Pancreas (tissue), 10 donors: ENCODE results near the gene NR6A1. TPM values are rescaled to one million over a fixed set of nuclear protein-coding genes. Genes with fewer than 3 reads are reported as not detected.

Source experiments
- ATAC-seq, 4 donors: fragments of 200-7000 bp; cut with Tn5 transposase; one replicate each; pipeline versions ENCODE4 v1.8.0 to v1.9.1; 2020; ENCODE audit warnings: mild to moderate bottlenecking in 4 of 4, moderate library complexity in 4 of 4
- DNase-seq, 6 donors: peaks; one replicate each; pipeline ENCODE4 v3.0.0-alpha.2; 2020
- FAIRE-seq: peaks from 2 replicates; lab custom pipeline; 2012; peaks lifted over from hg19 to GRCh38; lab: Jason Lieb, UNC
- H3K27ac ChIP-seq, 4 donors: fragments of 200-600 bp; sonication (generic); 1 replicate in 3 of 4; 2 replicates in 1 of 4; pipeline versions ENCODE4 v1.5.0 to v1.8.0; 2020
- H3K27me3 ChIP-seq, 4 donors: fragments of 200-600 bp; one replicate each; pipeline ENCODE4 v1.8.0; 2021
- H3K36me3 ChIP-seq, 3 donors: fragments of 200-600 bp; sonication (generic) in 1 of 3; one replicate each; pipeline versions ENCODE4 v1.5.0 to v1.8.0; 2020 to 2021
- H3K4me1 ChIP-seq, 3 donors: fragments of 200-600 bp; one replicate each; pipeline ENCODE4 v1.8.0; 2021
- H3K4me3 ChIP-seq, 4 donors: fragments of 200-600 bp; sonication (generic) in 2 of 4; one replicate each; pipeline versions ENCODE4 v1.5.0 to v1.8.0; 2020 to 2021
- H3K9me3 ChIP-seq, 4 donors: fragments of 200-600 bp; one replicate each; pipeline ENCODE4 v1.8.0; 2021
- CTCF ChIP-seq, 4 donors: fragments of 200-600 bp; sonication (generic) in 3 of 4; IDR thresholded peaks; one replicate each; pipeline versions ENCODE4 v1.5.0 to v1.8.0; 2021; ENCODE audit warnings: antibody characterized with exemption in 4 of 4
- WGBS, 2 donors: extraction: QIAGEN DNeasy Blood & Tissue Kit; methylation state at CpG; one replicate each; pipeline ENCODE4 v1.1.7; 2013; 5-methylcytosine and 5-hydroxymethylcytosine counted together
- intact Hi-C, 3 donors: fragments of 100-400 bp; cut with DNase I; formaldehyde crosslinking; loops; one replicate each; pipeline versions ENCODE4 v1.11.1 to v1.14.2; 2022
- polyA plus RNA-seq, 2 donors: library from polyadenylated mRNA; stranded (reverse); fragments of 200-250 nt; gene quantifications; one replicate each; pipeline ENCODE4 v1.2.3, GENCODE V29; 2013
- total RNA-seq, 6 donors: library from RNA; stranded (reverse); fragmentation: NEBNext Ultra II Directional in 4 of 6; extraction: Animal tissue kit (Norgen Biotek cat#: 25700) in 4 of 6; gene quantifications; one replicate each; pipeline versions ENCODE4 v1.2.1 to v1.2.4, GENCODE V29; 2021 to 2023
- donor health status: healthy with polysubstance abuse.
- donor health status: DM: no; HTN: no; CAD: no; lungs with moderate emphysema.
- donor health status: DM: no; HTN: no; CAD: no.
- donor health status: control.
- donor health status: control.
- donor health status: Bipolar disorder and iron deficiency.
- donor health status: DM: yes; HTN: yes; CAD: no.
- donor health status: DM: no; HTN: no; CAD: no.
- donor health status: DM: no; HTN: no; CAD: no.
- donor health status: DM: yes; HTN: yes; CAD: no.

Gene NR6A1
- total and polyA plus RNA-seq, 8 donors: 2.1 to 3.9 (median 2.6) TPM

GRCh38 chr9:124487260-124488182 is 283.6 kb downstream of the NR6A1 start:
- DNase-seq: peak in 1 of 6 donors; percentile 50
- FAIRE-seq: no peak
- TF ChIP-seq CTCF (IDR thresholded peaks at IDR 0.05): no peak
- Histone ChIP-seq H3K9me3 (no peaks in the 10 kb centered on the region), H3K27ac (no peak overlapping the region), H3K4me3 (no peak overlapping the region), H3K27me3 (peaks cover 0 to 2% (median 0%) of the 10 kb centered on the region in 4 donors), H3K36me3 (no peaks in the 10 kb centered on the region), H3K4me1 (no peaks in the 10 kb centered on the region)
- ATAC-seq: no peak
- intact Hi-C loops: no loop called here
- 30 to 33% methylated on average over 39 to 40 of the region's 40 CpGs for WGBS, 2 donors

DNA sequence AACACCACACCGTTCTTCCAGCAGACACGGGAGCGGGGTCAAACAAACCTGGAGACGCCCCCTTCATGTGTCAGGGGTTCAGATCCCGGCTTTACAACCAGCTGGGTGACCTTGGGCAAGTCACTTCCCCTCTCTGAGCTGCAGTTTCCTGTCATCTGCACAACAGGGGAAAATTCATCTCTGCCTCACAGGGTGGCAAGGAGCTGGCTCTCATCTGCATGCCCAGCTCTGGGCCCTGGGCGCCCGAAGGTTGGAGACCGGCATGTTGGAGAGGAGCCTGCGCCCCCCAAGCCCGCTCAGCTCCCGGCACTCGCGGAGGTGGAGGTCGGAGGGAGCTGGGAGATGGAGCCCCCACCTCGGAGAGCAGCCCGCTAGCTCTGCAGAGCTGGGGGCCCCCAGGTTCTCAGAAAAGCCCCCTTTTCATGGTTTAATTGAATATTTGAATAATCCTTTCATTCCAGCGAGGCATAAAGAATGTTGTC is 284.3 kb downstream of the NR6A1 start:
- DNase-seq (peak in 1 of 6 donors; percentile 26), ATAC-seq (no peak), FAIRE-seq (no peak)
- TF ChIP-seq CTCF (IDR thresholded peaks at IDR 0.05): no peak
- no peak overlapping the region for H3K27ac ChIP-seq
- H3K4me3 ChIP-seq: no peak overlapping the region
- H3K27me3 ChIP-seq: peaks cover 0 to 2% (median 0%) of the 10 kb centered on the region in 4 donors
- H3K36me3 ChIP-seq: no peaks in the 10 kb centered on the region
- H3K9me3 ChIP-seq: no peaks in the 10 kb centered on the region
- 26 to 39% methylated on average over 17 of the region's 17 CpGs for WGBS, 2 donors
- H3K4me1 ChIP-seq: no peaks in the 10 kb centered on the region
- intact Hi-C loops: no loop called here

DNA sequence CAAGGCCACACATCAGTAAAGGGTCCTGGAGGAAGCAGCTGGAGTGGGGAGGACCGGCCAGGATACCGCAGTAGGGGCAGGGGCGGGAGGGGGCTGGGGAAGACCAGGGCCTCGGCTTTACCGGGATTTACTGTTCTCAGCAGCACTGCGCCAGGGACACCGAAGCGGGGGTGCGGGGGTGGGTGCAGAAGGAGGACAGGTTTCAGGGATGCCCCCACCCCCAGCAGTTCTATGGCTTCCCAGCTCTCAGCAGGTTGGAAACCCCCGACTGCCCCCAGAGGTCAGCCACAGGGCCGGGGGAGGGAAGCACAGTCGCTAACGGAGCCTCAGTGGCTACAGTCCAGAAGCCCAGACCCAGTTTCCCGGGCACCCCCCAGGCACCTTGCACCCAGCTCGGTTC is 285.2 kb downstream of the NR6A1 start:
- H3K4me1 ChIP-seq: no peaks in the 10 kb centered on the region
- H3K27ac ChIP-seq: no peak overlapping the region
- intact Hi-C loops: no loop called here
- H3K27me3 ChIP-seq: peaks cover 0 to 2% (median 0%) of the 10 kb centered on the region in 4 donors
- WGBS, 2 donors: 38 to 47% methylated on average over 15 of the region's 15 CpGs
- TF ChIP-seq CTCF (IDR thresholded peaks at IDR 0.05): no peak
- no peak overlapping the region for H3K4me3 ChIP-seq
- DNase-seq: peak in 1 of 6 donors; percentile 55
- no peaks in the 10 kb centered on the region for H3K36me3 ChIP-seq
- ATAC-seq: no peak
- no peak for FAIRE-seq
- H3K9me3 ChIP-seq: no peaks in the 10 kb centered on the region

DNA sequence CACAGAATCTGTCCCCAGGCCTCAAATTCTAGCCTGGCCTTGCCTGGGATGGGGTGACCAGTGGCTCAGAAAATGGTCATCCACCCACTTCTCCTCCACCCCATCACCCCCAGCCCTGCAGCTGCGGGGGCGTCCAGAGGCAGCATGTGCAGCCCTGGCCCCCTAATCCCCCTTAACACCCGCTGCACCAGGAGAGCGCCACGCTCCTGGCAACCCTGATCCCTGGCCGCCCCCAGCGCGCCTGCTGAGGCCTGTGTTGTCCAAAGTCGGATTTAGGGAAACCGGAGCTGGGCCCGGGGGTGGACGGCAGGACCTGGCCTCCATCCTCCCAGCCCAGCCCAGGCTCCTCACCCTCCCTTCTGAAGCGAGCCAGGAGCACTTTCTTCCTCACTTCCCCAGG is 285.9 kb downstream of the NR6A1 start:
- H3K9me3 ChIP-seq: no peaks in the 10 kb centered on the region
- intact Hi-C loops: no loop called here
- 61 to 77% methylated on average over 12 to 13 of the region's 13 CpGs for WGBS, 2 donors
- no peak overlapping the region for H3K27ac ChIP-seq
- no peaks in the 10 kb centered on the region for H3K36me3 ChIP-seq
- no peaks in the 10 kb centered on the region for H3K4me1 ChIP-seq
- FAIRE-seq: no peak
- no peak overlapping the region for H3K4me3 ChIP-seq
- peaks cover 0 to 2% (median 0%) of the 10 kb centered on the region in 4 donors for H3K27me3 ChIP-seq
- ATAC-seq: no peak
- peak in 1 of 6 donors; percentile 37 for DNase-seq
- TF ChIP-seq CTCF (IDR thresholded peaks at IDR 0.05): no peak
